DND-41 (cell line): ENCODE data around the gene ZNF202.

ENCODE experiments used
- CTCF ChIP-seq: IDR thresholded peaks from 2 replicates; pipeline ENCODE4 v1.5.1; 2012; ENCODE audit warnings: borderline replicate concordance, low read length, moderate library complexity, mild to moderate bottlenecking; ENCODE audit not compliant: poor library complexity, severe bottlenecking; ENCODE audit errors: extremely low read depth
- EZH2 ChIP-seq: IDR thresholded peaks from 3 replicates; pipeline ENCODE4 v1.6.1; 2012; ENCODE audit warnings: borderline replicate concordance, low read depth, mild to moderate bottlenecking, moderate library complexity, low read length, inconsistent platforms; ENCODE audit not compliant: severe bottlenecking

- TF ChIP-seq CTCF (no peak), EZH2 (no peak)
These were observed 24.1 kb upstream of the ZNF202 start for GRCh38 chr11:123765601-123766000.
